H9 (cell line): ENCODE results near the gene LDLRAD4. TPM values are rescaled to one million over a fixed set of nuclear protein-coding genes. Genes with fewer than 3 reads are reported as not detected.

Experiments used
- DNase-seq: peaks from one replicate; pipeline ENCODE4 v3.0.0-alpha.2; 2017
- H2AFZ ChIP-seq: one replicate; pipeline ENCODE4 v1.6.1; 2013; ENCODE audit warnings: mild to moderate bottlenecking, low read length, control low read depth, moderate library complexity
- H2AK5ac ChIP-seq: 2 replicates; pipeline ENCODE4 v1.6.1; 2013; ENCODE audit warnings: low read length, control low read depth, mixed read lengths; ENCODE audit not compliant: insufficient read length
- H2BK120ac ChIP-seq: one replicate; pipeline ENCODE4 v1.6.1; 2013; ENCODE audit warnings: low read depth, mild to moderate bottlenecking, low read length, control low read depth, inconsistent platforms; ENCODE audit not compliant: poor library complexity, severe bottlenecking
- H2BK12ac ChIP-seq: 2 replicates; pipeline ENCODE4 v1.6.1; 2013; ENCODE audit warnings: low read length, control low read depth, mixed read lengths, low read depth; ENCODE audit not compliant: insufficient read length
- H2BK15ac ChIP-seq: 2 replicates; pipeline ENCODE4 v1.6.1; 2013; ENCODE audit warnings: low read depth, low read length, control low read depth
- H2BK20ac ChIP-seq: one replicate; pipeline ENCODE4 v1.6.1; 2013; ENCODE audit warnings: low read depth, mild to moderate bottlenecking, low read length, control low read depth, inconsistent platforms; ENCODE audit not compliant: poor library complexity, severe bottlenecking
- H2BK5ac ChIP-seq: 2 replicates; pipeline ENCODE4 v1.6.1; 2013; ENCODE audit warnings: low read length, control low read depth, mixed read lengths; ENCODE audit not compliant: insufficient read length
- H3K14ac ChIP-seq: 2 replicates; pipeline ENCODE4 v1.6.1; 2013; ENCODE audit warnings: low read length, control low read depth; ENCODE audit not compliant: insufficient read depth
- H3K18ac ChIP-seq: 2 replicates; pipeline ENCODE4 v1.6.1; 2013; ENCODE audit warnings: low read depth, mild to moderate bottlenecking, mixed read lengths, low read length, control low read depth; ENCODE audit not compliant: insufficient read length
- H3K23ac ChIP-seq: 2 replicates; pipeline ENCODE4 v1.6.1; 2013; ENCODE audit warnings: low read length, control low read depth, mixed read lengths, low read depth; ENCODE audit not compliant: insufficient read length
- H3K23me2 ChIP-seq: 2 replicates; pipeline ENCODE4 v1.6.1; 2013; ENCODE audit warnings: low read depth, mild to moderate bottlenecking, mixed read lengths, low read length, control low read depth; ENCODE audit not compliant: insufficient read length, poor library complexity, severe bottlenecking
- H3K27ac ChIP-seq: 2 replicates; pipeline ENCODE4 v1.5.1; 2013; ENCODE audit warnings: low read length, control low read depth, mixed read lengths, low read depth; ENCODE audit not compliant: insufficient read length
- H3K27me3 ChIP-seq: 2 replicates; pipeline ENCODE4 v1.6.1; 2013; ENCODE audit warnings: low read length, control low read depth, inconsistent platforms; ENCODE audit not compliant: insufficient read depth
- H3K4ac ChIP-seq: 2 replicates; pipeline ENCODE4 v1.6.1; 2013; ENCODE audit warnings: low read depth, mild to moderate bottlenecking, control low read depth, inconsistent platforms, low read length, moderate library complexity
- H3K4me1 ChIP-seq: 2 replicates; pipeline ENCODE4 v1.6.1; 2013; ENCODE audit warnings: low read length, control low read depth, inconsistent platforms; ENCODE audit not compliant: insufficient read depth
- H3K4me2 ChIP-seq: 2 replicates; pipeline ENCODE4 v1.6.1; 2013; ENCODE audit warnings: low read length, control low read depth, mixed read lengths; ENCODE audit not compliant: insufficient read length, insufficient read depth
- H3K56ac ChIP-seq: 2 replicates; pipeline ENCODE4 v1.6.1; 2013; ENCODE audit warnings: low read depth, mild to moderate bottlenecking, mixed read lengths, low read length, control low read depth; ENCODE audit not compliant: insufficient read length
- H3K79me1 ChIP-seq: 2 replicates; pipeline ENCODE4 v1.6.1; 2013; ENCODE audit warnings: low read depth, mild to moderate bottlenecking, moderate library complexity, low read length, control low read depth, inconsistent platforms; ENCODE audit not compliant: insufficient read depth, poor library complexity, severe bottlenecking
- H3K79me2 ChIP-seq: 2 replicates; pipeline ENCODE4 v1.6.1; 2013; ENCODE audit warnings: low read length, control low read depth, inconsistent platforms; ENCODE audit not compliant: insufficient read depth
- H3K9ac ChIP-seq: 2 replicates; pipeline ENCODE4 v1.6.1; 2013; ENCODE audit warnings: low read length, control low read depth, mixed read lengths; ENCODE audit not compliant: insufficient read length; ENCODE audit errors: extremely low read depth
- H3K9me3 ChIP-seq: one replicate; pipeline ENCODE4 v1.6.1; 2013; ENCODE audit warnings: low read depth, low read length, inconsistent platforms; ENCODE audit not compliant: control insufficient read depth
- H3T11ph ChIP-seq: one replicate; pipeline ENCODE4 v1.6.1; 2013; ENCODE audit warnings: mild to moderate bottlenecking, low read length, control low read depth, inconsistent platforms
- H4K20me1 ChIP-seq: one replicate; pipeline ENCODE4 v1.6.1; 2013; ENCODE audit not compliant: control insufficient read depth, insufficient read length, insufficient read depth
- H4K5ac ChIP-seq: 2 replicates; pipeline ENCODE4 v1.6.1; 2013; ENCODE audit warnings: low read depth, mild to moderate bottlenecking, mixed read lengths, low read length, control low read depth; ENCODE audit not compliant: insufficient read length
- H4K8ac ChIP-seq: replicated peaks from 2 replicates; pipeline ENCODE4 v1.6.1; 2013; ENCODE audit warnings: low read length, control low read depth, mixed read lengths, low read depth; ENCODE audit not compliant: insufficient read length
- H4K91ac ChIP-seq: 2 replicates; pipeline ENCODE4 v1.6.1; 2013; ENCODE audit warnings: low read depth, mild to moderate bottlenecking, moderate library complexity, mixed read lengths, low read length, control low read depth; ENCODE audit not compliant: insufficient read length
- H3K27ac Mint-ChIP-seq, 3 experiments: 2 replicates in 2 of 3; 3 replicates in 1 of 3; pipeline ENCODE4 v1.8.0; 2020 to 2021; ENCODE audit warnings: mixed read lengths in 3 of 3, mild to moderate bottlenecking in 1 of 3, moderate library complexity in 1 of 3
- H3K27me3 Mint-ChIP-seq: 2 replicates; pipeline ENCODE4 v1.8.0; 2021; ENCODE audit warnings: low read depth, mild to moderate bottlenecking, moderate library complexity, mixed read lengths
- H3K36me3 Mint-ChIP-seq, 3 experiments: 2 replicates in 2 of 3; 3 replicates in 1 of 3; pipeline ENCODE4 v1.8.0; 2020 to 2021; ENCODE audit warnings: low read depth in 3 of 3, mixed read lengths in 3 of 3; ENCODE audit not compliant: insufficient read depth in 1 of 3
- H3K4me1 Mint-ChIP-seq, 2 experiments: 2 replicates each; pipeline ENCODE4 v1.8.0; 2020; ENCODE audit warnings: mixed read lengths in 2 of 2
- H3K4me3 Mint-ChIP-seq, 2 experiments: 2 replicates in 1 of 2; 3 replicates in 1 of 2; pipeline ENCODE4 v1.8.0; 2020 to 2021; ENCODE audit warnings: mild to moderate bottlenecking in 2 of 2, mixed read lengths in 2 of 2, moderate library complexity in 1 of 2
- H3K9me3 Mint-ChIP-seq, 2 experiments: 2 replicates in 1 of 2; 3 replicates in 1 of 2; pipeline ENCODE4 v1.8.0; 2020; ENCODE audit warnings: mild to moderate bottlenecking in 2 of 2, mixed read lengths in 2 of 2, moderate library complexity in 1 of 2
- CTCF ChIP-seq: fragments of 200-600 bp; sonication (generic); conservative IDR thresholded peaks from 3 replicates; pipeline ENCODE4 v1.8.0; 2021; ENCODE audit warnings: antibody characterized with exemption, mild to moderate bottlenecking
- WGBS: extraction: QIAGEN DNeasy Blood & Tissue Kit; methylation state at CpG from one replicate; pipeline ENCODE4 v1.1.7; 2013; ENCODE audit warnings: missing lambda C conversion rate, low lambda C conversion rate, mixed read lengths; ENCODE audit not compliant: insufficient read length; ENCODE audit errors: extremely low coverage; 5-methylcytosine and 5-hydroxymethylcytosine counted together
- total RNA-seq: library from RNA; stranded (reverse); gene quantifications from 2 replicates; pipeline ENCODE4 v1.2.1, GENCODE V29; 2021

Gene LDLRAD4
- total RNA-seq, 1 experiment from 2014 or later: 3.9 TPM

GRCh38 chr18:13397504-13398163, 179.1 kb downstream of the LDLRAD4 start:
- H3K9me3 ChIP-seq: no peaks in the 10 kb centered on the region
- H3K4me2 ChIP-seq: no peak overlapping the region
- no peak overlapping the region for H3K56ac ChIP-seq
- H3K27ac Mint-ChIP-seq: peak overlapping the region in 1 of 3 experiments; percentile 85; a peak in 2 of 7 replicates
- H2BK20ac ChIP-seq: no peak overlapping the region
- peaks cover 0 to 2% of the 10 kb centered on the region in 2 experiments; a peak in 1 of 4 replicates for H3K4me1 Mint-ChIP-seq
- no peak overlapping the region for H4K8ac ChIP-seq
- no peak overlapping the region for H4K5ac ChIP-seq
- no peak overlapping the region for H3K14ac ChIP-seq
- no peaks in the 10 kb centered on the region for H3K27me3 ChIP-seq
- H2BK5ac ChIP-seq: no peak overlapping the region
- DNase-seq: no peak
- H3K23me2 ChIP-seq: no peaks in the 10 kb centered on the region
- no peak overlapping the region for H2BK15ac ChIP-seq
- WGBS: no CpG with 5 or more reads among the region's 16 CpGs
- H3K36me3 Mint-ChIP-seq: no peaks in the 10 kb centered on the region
- no peaks in the 10 kb centered on the region for H3K4me1 ChIP-seq
- no peak overlapping the region for H3K27ac ChIP-seq
- no peaks in the 10 kb centered on the region for H4K20me1 ChIP-seq
- H2BK120ac ChIP-seq: no peak overlapping the region
- TF ChIP-seq CTCF: no peak
- H3K27me3 Mint-ChIP-seq: no peaks in the 10 kb centered on the region
- no peak overlapping the region for H3K23ac ChIP-seq
- no peaks in the 10 kb centered on the region for H3K79me1 ChIP-seq
- no peak overlapping the region for H2AFZ ChIP-seq
- H2BK12ac ChIP-seq: no peak overlapping the region
- no peaks in the 10 kb centered on the region for H3K9me3 Mint-ChIP-seq
- no peak overlapping the region for H3K4ac ChIP-seq
- H3K79me2 ChIP-seq: no peaks in the 10 kb centered on the region
- H3T11ph ChIP-seq: no peak overlapping the region
- H3K9ac ChIP-seq: no peak overlapping the region
- no peak overlapping the region for H3K4me3 Mint-ChIP-seq
- H3K18ac ChIP-seq: no peak overlapping the region
- H2AK5ac ChIP-seq: no peak overlapping the region
- no peak overlapping the region for H4K91ac ChIP-seq
